Tibial nerve (tissue), 4 donors: Measurements from ENCODE around the gene TBC1D13.

Source experiments
- CTCF ChIP-seq, 5 experiments: fragments of 200-600 bp in 3 of 5; fragments of 450-650 bp in 2 of 5; sonication (generic) in 3 of 5; IDR thresholded peaks; one replicate each; pipeline ENCODE4 v1.5.1; 2016 to 2019; ENCODE audit warnings: antibody characterized with exemption in 5 of 5, mild to moderate bottlenecking in 3 of 5, moderate library complexity in 2 of 5
- EP300 ChIP-seq, 2 donors: sonication (generic); formaldehyde crosslinking; IDR thresholded peaks; one replicate each; pipeline ENCODE4 v1.6.1; 2017; ENCODE audit warnings: antibody characterized with exemption in 2 of 2, mild to moderate bottlenecking in 1 of 2
- POLR2A ChIP-seq, 2 donors: fragments of 450-650 bp; IDR thresholded peaks; one replicate each; pipeline ENCODE4 v1.6.1; 2017; ENCODE audit warnings: antibody characterized with exemption in 2 of 2, mild to moderate bottlenecking in 2 of 2, moderate library complexity in 2 of 2

GRCh38 chr9:128847803-128848202 lies 60.8 kb downstream of the TBC1D13 start:
- TF ChIP-seq CTCF (IDR thresholded peaks at IDR 0.05) (no peak), POLR2A (IDR thresholded peaks at IDR 0.05) (no peak), EP300 (IDR thresholded peaks at IDR 0.05) (no peak)
